HG02763 (cell line): ENCODE results near the gene LTA4H.
"Not testable (repeated sequence)": the region's sequence is repeated elsewhere in the genome, so short reads cannot be mapped to it uniquely, and the experiment has no call there.

Source experiments
- ATAC-seq: cut with Tn5 transposase; IDR thresholded peaks from one replicate; pipeline ENCODE4 v1.9.1; 2021; ENCODE audit warnings: mild to moderate bottlenecking, moderate library complexity; ENCODE audit not compliant: unreplicated experiment

The LTA4H gene

GRCh38 chr12:95995238-95996031 is 40.0 kb downstream of the LTA4H start:
- ATAC-seq = no peak

- no peak for ATAC-seq
Observed at GRCh38 chr12:95994476-95994875, 40.9 kb downstream of the LTA4H start.

- no peak for ATAC-seq
Observed at GRCh38 chr12:95993907-95994306, 41.5 kb downstream of the LTA4H start.

- no peak for ATAC-seq
Observed at GRCh38 chr12:95990136-95990535, 45.3 kb downstream of the LTA4H start.

GRCh38 chr12:95989504-95990123 is 45.8 kb downstream of the LTA4H start:
- ATAC-seq = no peak

GRCh38 chr12:95988506-95989275 is 46.7 kb downstream of the LTA4H start:
- no peak for ATAC-seq

GRCh38 chr12:95986635-95987570 is 48.5 kb downstream of the LTA4H start:
- ATAC-seq = no peak

GRCh38 chr12:95984682-95985081 is 50.7 kb downstream of the LTA4H start:
- no peak for ATAC-seq

- ATAC-seq = no peak
Observed at GRCh38 chr12:95982602-95983001, 52.8 kb downstream of the LTA4H start.

GRCh38 chr12:95980437-95980836 is 55.0 kb downstream of the LTA4H start:
- no peak for ATAC-seq

GRCh38 chr12:95978774-95979173 is 56.6 kb downstream of the LTA4H start:
- no peak for ATAC-seq

GRCh38 chr12:95978351-95978750 is 57.0 kb downstream of the LTA4H start:
- no peak for ATAC-seq

GRCh38 chr12:95977764-95978305 is 57.6 kb downstream of the LTA4H start:
- ATAC-seq = no peak

- no peak for ATAC-seq
Observed at GRCh38 chr12:95976416-95976832, 59.0 kb downstream of the LTA4H start.

GRCh38 chr12:95975491-95975890 is 59.9 kb downstream of the LTA4H start:
- ATAC-seq = no peak

GRCh38 chr12:95974358-95974757 is 61.0 kb downstream of the LTA4H start:
- ATAC-seq = no peak

- no peak for ATAC-seq
Observed at GRCh38 chr12:95972832-95973456, 62.4 kb downstream of the LTA4H start.

GRCh38 chr12:95970905-95971304 is 64.5 kb downstream of the LTA4H start:
- ATAC-seq = no peak

- not testable (repeated sequence) for ATAC-seq
Observed at GRCh38 chr12:95969116-95969515, 66.3 kb downstream of the LTA4H start.

- ATAC-seq = no peak
Observed at GRCh38 chr12:95967301-95967700, 68.1 kb downstream of the LTA4H start.
